Lower leg skin (tissue), 3 donors: ENCODE results near the gene BORCS5.

Source experiments
- CTCF ChIP-seq, 3 donors: fragments of 450-650 bp; IDR thresholded peaks; one replicate each; pipeline ENCODE4 v1.5.1; 2016; ENCODE audit warnings: antibody characterized with exemption in 3 of 3, mild to moderate bottlenecking in 3 of 3, moderate library complexity in 2 of 3
- POLR2A ChIP-seq, 2 donors: fragments of 450-650 bp; IDR thresholded peaks; one replicate each; pipeline ENCODE4 v1.6.1; 2016 to 2017; ENCODE audit warnings: antibody characterized with exemption in 2 of 2, mild to moderate bottlenecking in 1 of 2, moderate library complexity in 1 of 2

GRCh38 chr12:12441429-12441807 is 84.5 kb downstream of the BORCS5 start:
- no peak for TF ChIP-seq POLR2A (IDR thresholded peaks at IDR 0.05)
- TF ChIP-seq CTCF (IDR thresholded peaks at IDR 0.05): no peak
